ENCODE measurements around the gene OR8H3.

DNA sequence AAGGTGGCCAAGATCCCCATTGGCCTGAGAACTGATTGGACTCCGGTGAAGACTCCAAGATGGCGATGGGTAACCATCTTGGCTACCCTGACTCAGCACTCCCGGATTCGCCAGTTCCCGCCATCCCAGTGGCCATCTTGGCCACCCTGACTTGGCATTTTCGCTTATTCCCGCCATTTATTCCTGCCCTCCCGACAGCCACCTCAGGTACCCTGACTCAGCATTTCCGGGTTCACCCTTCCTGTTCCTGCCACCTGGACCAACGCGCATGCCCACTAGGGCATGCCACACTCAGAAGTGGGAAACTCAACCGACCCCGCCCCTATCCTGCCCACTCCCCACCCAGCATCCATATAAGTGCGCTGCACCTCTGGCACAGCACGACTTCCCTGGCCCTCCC lies 30.2 kb downstream of the OR8H3 start:
- TF ChIP-seq, protein P1, sequence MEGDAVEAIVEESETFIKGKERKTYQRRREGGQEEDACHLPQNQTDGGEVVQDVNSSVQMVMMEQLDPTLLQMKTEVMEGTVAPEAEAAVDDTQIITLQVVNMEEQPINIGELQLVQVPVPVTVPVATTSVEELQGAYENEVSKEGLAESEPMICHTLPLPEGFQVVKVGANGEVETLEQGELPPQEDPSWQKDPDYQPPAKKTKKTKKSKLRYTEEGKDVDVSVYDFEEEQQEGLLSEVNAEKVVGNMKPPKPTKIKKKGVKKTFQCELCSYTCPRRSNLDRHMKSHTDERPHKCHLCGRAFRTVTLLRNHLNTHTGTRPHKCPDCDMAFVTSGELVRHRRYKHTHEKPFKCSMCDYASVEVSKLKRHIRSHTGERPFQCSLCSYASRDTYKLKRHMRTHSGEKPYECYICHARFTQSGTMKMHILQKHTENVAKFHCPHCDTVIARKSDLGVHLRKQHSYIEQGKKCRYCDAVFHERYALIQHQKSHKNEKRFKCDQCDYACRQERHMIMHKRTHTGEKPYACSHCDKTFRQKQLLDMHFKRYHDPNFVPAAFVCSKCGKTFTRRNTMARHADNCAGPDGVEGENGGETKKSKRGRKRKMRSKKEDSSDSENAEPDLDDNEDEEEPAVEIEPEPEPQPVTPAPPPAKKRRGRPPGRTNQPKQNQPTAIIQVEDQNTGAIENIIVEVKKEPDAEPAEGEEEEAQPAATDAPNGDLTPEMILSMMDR (optimal IDR thresholded peaks at IDR 0.05 in 1 of 3, IDR thresholded peaks at IDR 0.05 in 1 of 3, conservative IDR thresholded peaks at IDR 0.05 in 1 of 3; ENCODE audit: extremely low read depth in 1 of 3, insufficient read depth in 2 of 3, low read length in 3 of 3): no peak
- no peak for TF ChIP-seq EZH2 (IDR thresholded peaks at IDR 0.05; ENCODE audit: low read length)
